ENCODE measurements around the gene SCAF1. TPM values are rescaled to one million over a fixed set of nuclear protein-coding genes. Genes with fewer than 3 reads are reported as not detected.

Gene SCAF1
- total RNA-seq, 2 donors from 2014 or later, result 84.8 to 94.5 TPM

DNA sequence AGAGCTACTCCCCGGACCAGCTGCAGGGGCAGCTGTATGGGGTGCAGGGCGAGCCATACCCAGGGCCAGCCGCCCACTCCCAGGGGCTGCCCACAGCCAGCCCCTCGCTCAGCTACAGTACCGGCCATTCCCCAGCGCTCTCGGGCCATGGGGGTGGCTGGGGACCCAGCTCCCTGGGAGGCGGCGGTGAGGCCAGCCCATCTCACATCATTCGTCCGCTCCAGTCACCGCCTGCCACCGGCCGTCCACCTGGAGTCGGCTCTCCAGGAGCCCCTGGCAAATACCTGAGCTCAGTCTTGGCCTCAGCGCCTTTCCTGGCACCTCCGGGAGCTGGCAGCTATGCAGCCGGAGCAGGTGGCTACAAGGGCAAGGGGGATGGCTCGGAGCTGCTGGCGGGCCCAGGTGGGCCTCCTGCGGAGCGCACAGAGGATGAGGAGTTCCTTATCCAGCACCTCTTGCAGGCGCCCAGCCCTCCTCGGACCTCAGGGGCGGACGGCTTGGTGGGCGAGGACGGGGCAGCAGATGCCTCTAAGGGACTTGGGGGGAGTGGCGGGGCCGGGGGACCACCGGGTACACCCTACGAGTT lies 46.1 kb upstream of the SCAF1 start:
- no peak overlapping the region for H3K4me3 ChIP-seq (ENCODE audit: low read length)
- no peak overlapping the region for H3K27ac Mint-ChIP-seq
- no peak overlapping the region for H3K27ac ChIP-seq (ENCODE audit: low read depth, low read length)
- no peaks in the 10 kb centered on the region for H3K9me3 Mint-ChIP-seq
- H3K9me3 ChIP-seq (ENCODE audit: control insufficient read depth, low read length), result no peaks in the 10 kb centered on the region
- no peak for DNase-seq
- 94 to 95% methylated on average over 17 to 32 of the region's 32 CpGs for WGBS, 2 experiments (ENCODE audit: insufficient coverage in 1 of 2, insufficient read length in 1 of 2)
- no peak overlapping the region for H3K4me3 Mint-ChIP-seq
- TF ChIP-seq, protein P1, sequence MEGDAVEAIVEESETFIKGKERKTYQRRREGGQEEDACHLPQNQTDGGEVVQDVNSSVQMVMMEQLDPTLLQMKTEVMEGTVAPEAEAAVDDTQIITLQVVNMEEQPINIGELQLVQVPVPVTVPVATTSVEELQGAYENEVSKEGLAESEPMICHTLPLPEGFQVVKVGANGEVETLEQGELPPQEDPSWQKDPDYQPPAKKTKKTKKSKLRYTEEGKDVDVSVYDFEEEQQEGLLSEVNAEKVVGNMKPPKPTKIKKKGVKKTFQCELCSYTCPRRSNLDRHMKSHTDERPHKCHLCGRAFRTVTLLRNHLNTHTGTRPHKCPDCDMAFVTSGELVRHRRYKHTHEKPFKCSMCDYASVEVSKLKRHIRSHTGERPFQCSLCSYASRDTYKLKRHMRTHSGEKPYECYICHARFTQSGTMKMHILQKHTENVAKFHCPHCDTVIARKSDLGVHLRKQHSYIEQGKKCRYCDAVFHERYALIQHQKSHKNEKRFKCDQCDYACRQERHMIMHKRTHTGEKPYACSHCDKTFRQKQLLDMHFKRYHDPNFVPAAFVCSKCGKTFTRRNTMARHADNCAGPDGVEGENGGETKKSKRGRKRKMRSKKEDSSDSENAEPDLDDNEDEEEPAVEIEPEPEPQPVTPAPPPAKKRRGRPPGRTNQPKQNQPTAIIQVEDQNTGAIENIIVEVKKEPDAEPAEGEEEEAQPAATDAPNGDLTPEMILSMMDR (conservative IDR thresholded peaks at IDR 0.05), result no peak
- peaks cover 12% of the 10 kb centered on the region for H3K4me1 Mint-ChIP-seq
- peaks cover 42% of the 10 kb centered on the region for H3K36me3 ChIP-seq (ENCODE audit: control insufficient read depth, insufficient read depth, low read length)
- peaks cover 50% of the 10 kb centered on the region for H3K36me3 Mint-ChIP-seq (ENCODE audit: low read depth)
- H3K27me3 ChIP-seq (ENCODE audit: control insufficient read depth, insufficient read depth, low read length, poor library complexity, severe bottlenecking), result no peaks in the 10 kb centered on the region
- no peaks in the 10 kb centered on the region for H3K4me1 ChIP-seq (ENCODE audit: control insufficient read depth, insufficient read depth, low read length)
- no peaks in the 10 kb centered on the region for H3K27me3 Mint-ChIP-seq (ENCODE audit: insufficient read depth)
- H3K9ac ChIP-seq (ENCODE audit: extremely low read depth, low read length, poor library complexity, severe bottlenecking), result no peak overlapping the region

DNA sequence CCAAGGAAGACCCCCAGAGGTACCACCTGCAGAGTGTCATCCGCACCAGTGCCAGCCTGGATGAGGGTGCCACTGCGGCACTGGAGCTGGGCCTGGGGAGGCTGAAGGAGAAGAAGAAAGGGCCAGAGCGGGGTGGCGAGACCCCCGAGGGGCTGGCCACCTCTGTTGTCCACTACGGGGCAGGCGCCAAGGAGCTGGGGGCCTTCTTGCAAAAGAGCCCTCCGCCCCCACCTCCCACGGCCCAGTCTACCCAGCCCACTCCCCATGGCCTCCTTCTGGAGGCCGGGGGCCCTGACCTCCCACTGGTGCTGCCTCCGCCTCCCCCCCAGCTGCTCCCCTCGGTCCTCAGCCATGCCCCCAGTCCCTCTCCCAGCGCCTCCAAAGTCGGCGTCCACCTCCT lies 45.6 kb upstream of the SCAF1 start:
- no peak overlapping the region for H3K9ac ChIP-seq (ENCODE audit: extremely low read depth, low read length, poor library complexity, severe bottlenecking)
- DNase-seq, result no peak
- Mint-ChIP-seq H3K9me3 (no peaks in the 10 kb centered on the region), H3K27ac (no peak overlapping the region), H3K36me3 (ENCODE audit: low read depth) (peaks cover 53% of the 10 kb centered on the region), H3K4me1 (peaks cover 12% of the 10 kb centered on the region), H3K27me3 (ENCODE audit: insufficient read depth) (no peaks in the 10 kb centered on the region), H3K4me3 (no peak overlapping the region)
- H3K4me1 ChIP-seq (ENCODE audit: control insufficient read depth, insufficient read depth, low read length), result no peaks in the 10 kb centered on the region
- H3K27ac ChIP-seq (ENCODE audit: low read depth, low read length), result no peak overlapping the region
- TF ChIP-seq, protein P1 (conservative IDR thresholded peaks at IDR 0.05), result no peak
- H3K9me3 ChIP-seq (ENCODE audit: control insufficient read depth, low read length), result no peaks in the 10 kb centered on the region
- 95 to 96% methylated on average over 8 to 15 of the region's 15 CpGs for WGBS, 2 experiments (ENCODE audit: insufficient coverage in 1 of 2, insufficient read length in 1 of 2)
- no peak overlapping the region for H3K4me3 ChIP-seq (ENCODE audit: low read length)
- peaks cover 45% of the 10 kb centered on the region for H3K36me3 ChIP-seq (ENCODE audit: control insufficient read depth, insufficient read depth, low read length)
- no peaks in the 10 kb centered on the region for H3K27me3 ChIP-seq (ENCODE audit: control insufficient read depth, insufficient read depth, low read length, poor library complexity, severe bottlenecking)

- DNase-seq, result no peak
- 97% methylated on average over 33 to 65 of the region's 65 CpGs for WGBS, 2 experiments (ENCODE audit: insufficient coverage in 1 of 2, insufficient read length in 1 of 2)
- H3K27me3 ChIP-seq (ENCODE audit: control insufficient read depth, insufficient read depth, low read length, poor library complexity, severe bottlenecking), result no peaks in the 10 kb centered on the region
- peaks cover 58% of the 10 kb centered on the region for H3K36me3 Mint-ChIP-seq (ENCODE audit: low read depth)
- no peaks in the 10 kb centered on the region for H3K9me3 ChIP-seq (ENCODE audit: control insufficient read depth, low read length)
- H3K4me1 ChIP-seq (ENCODE audit: control insufficient read depth, insufficient read depth, low read length), result no peaks in the 10 kb centered on the region
- no peaks in the 10 kb centered on the region for H3K27me3 Mint-ChIP-seq (ENCODE audit: insufficient read depth)
- H3K27ac ChIP-seq (ENCODE audit: low read depth, low read length), result no peak overlapping the region
- H3K4me3 Mint-ChIP-seq, result no peak overlapping the region
- H3K9me3 Mint-ChIP-seq, result no peaks in the 10 kb centered on the region
- peaks cover 50% of the 10 kb centered on the region for H3K36me3 ChIP-seq (ENCODE audit: control insufficient read depth, insufficient read depth, low read length)
- TF ChIP-seq, protein P1 (conservative IDR thresholded peaks at IDR 0.05), result peak; percentile 31
- no peak overlapping the region for H3K4me3 ChIP-seq (ENCODE audit: low read length)
- no peak overlapping the region for H3K27ac Mint-ChIP-seq
- H3K4me1 Mint-ChIP-seq, result peaks cover 12% of the 10 kb centered on the region
- H3K9ac ChIP-seq (ENCODE audit: extremely low read depth, low read length, poor library complexity, severe bottlenecking), result no peak overlapping the region
These were observed 44.9 kb upstream of the SCAF1 start for GRCh38 chr19:49596954-49597702.

Data from endodermal cell (in vitro differentiated cells).